GM11168 (cell line): ENCODE measurements around the gene AK8.
"Not testable (repeated sequence)": the region's sequence is repeated elsewhere in the genome, so short reads cannot be mapped to it uniquely, and the experiment has no call there.

ENCODE experiments used
- in situ Hi-C: fragments of 300-500 bp; cut with MboI; formaldehyde crosslinking; loops from one replicate; pipeline ENCODE4 v1.12.0; 2022; ENCODE audit warnings: low sequenced_read_pairs; ENCODE audit not compliant: unreplicated experiment

Gene AK8

GRCh38 chr9:132728071-132728470 lies 150.0 kb downstream of the AK8 start:
- in situ Hi-C loops: no loop called here

- in situ Hi-C loops: no loop called here
Measured at GRCh38 chr9:132726576-132727130, 151.4 kb downstream of the AK8 start.

GRCh38 chr9:132725306-132725705 lies 152.8 kb downstream of the AK8 start:
- in situ Hi-C loops: no loop called here

- in situ Hi-C loops: no loop called here
Measured at GRCh38 chr9:132723809-132724208, 154.3 kb downstream of the AK8 start.

- in situ Hi-C loops: no loop called here
Measured at GRCh38 chr9:132722564-132723065, 155.5 kb downstream of the AK8 start.

GRCh38 chr9:132721661-132722060 lies 156.4 kb downstream of the AK8 start:
- in situ Hi-C loops: no loop called here

- in situ Hi-C loops: not testable (repeated sequence)
Measured at GRCh38 chr9:132718381-132718928, 159.6 kb downstream of the AK8 start.

GRCh38 chr9:132717326-132717945 lies 160.6 kb downstream of the AK8 start:
- in situ Hi-C loops: no loop called here

GRCh38 chr9:132716007-132716406 lies 162.1 kb downstream of the AK8 start:
- in situ Hi-C loops: no loop called here

- in situ Hi-C loops: no loop called here
Measured at GRCh38 chr9:132712753-132713152, 165.3 kb downstream of the AK8 start.

GRCh38 chr9:132711846-132712245 lies 166.2 kb downstream of the AK8 start:
- in situ Hi-C loops: no loop called here

- in situ Hi-C loops: not testable (repeated sequence)
Measured at GRCh38 chr9:132711152-132711551, 166.9 kb downstream of the AK8 start.

- in situ Hi-C loops: no loop called here
Measured at GRCh38 chr9:132710333-132710732, 167.8 kb downstream of the AK8 start.

- in situ Hi-C loops: no loop called here
Measured at GRCh38 chr9:132708769-132709430, 169.2 kb downstream of the AK8 start.

- in situ Hi-C loops: no loop called here
Measured at GRCh38 chr9:132708239-132708638, 169.8 kb downstream of the AK8 start.

GRCh38 chr9:132703336-132703735 lies 174.7 kb downstream of the AK8 start:
- in situ Hi-C loops: no loop called here

GRCh38 chr9:132702254-132702653 lies 175.8 kb downstream of the AK8 start:
- in situ Hi-C loops: no loop called here

GRCh38 chr9:132699956-132700355 lies 178.1 kb downstream of the AK8 start:
- in situ Hi-C loops: no loop called here

- in situ Hi-C loops: no loop called here
Measured at GRCh38 chr9:132698989-132699388, 179.1 kb downstream of the AK8 start.

- in situ Hi-C loops: no loop called here
Measured at GRCh38 chr9:132697230-132697629, 180.9 kb downstream of the AK8 start.

GRCh38 chr9:132694144-132694543 lies 183.9 kb downstream of the AK8 start:
- in situ Hi-C loops: no loop called here
